Spleen (tissue), 11 donors: ENCODE data around the gene FYN. TPM values are rescaled to one million over a fixed set of nuclear protein-coding genes. Genes with fewer than 3 reads are reported as not detected.
A peak's percentile ranks its signal among the peaks of the same experiment; 100 is the strongest.

Experiments
- DNase-seq: peaks from one replicate; pipeline ENCODE4 v3.0.0-alpha.2; 2020
- H3K27ac ChIP-seq, 8 donors: fragments of 200-600 bp; sonication (generic) in 7 of 8; 1 replicate in 4 of 8; 2 replicates in 4 of 8; pipeline versions ENCODE4 v1.5.0 to v1.8.0; 2016 to 2021; ENCODE audit warnings: inconsistent platforms in 4 of 8, mild to moderate bottlenecking in 4 of 8, moderate library complexity in 1 of 8
- H3K27me3 ChIP-seq, 7 donors: fragments of 200-600 bp; sonication (generic) in 6 of 7; replicated peaks in 1 of 7; 1 replicate in 4 of 7; 2 replicates in 3 of 7; pipeline versions ENCODE4 v1.5.0 to v1.8.0; 2016 to 2021; ENCODE audit warnings: inconsistent platforms in 3 of 7, mild to moderate bottlenecking in 1 of 7
- H3K36me3 ChIP-seq, 6 donors: fragments of 200-600 bp; sonication (generic) in 5 of 6; 1 replicate in 4 of 6; 2 replicates in 2 of 6; pipeline versions ENCODE4 v1.5.0 to v1.8.0; 2016 to 2021; ENCODE audit warnings: inconsistent platforms in 2 of 6
- H3K4me1 ChIP-seq, 6 donors: fragments of 200-600 bp; sonication (generic) in 5 of 6; 1 replicate in 3 of 6; 2 replicates in 3 of 6; pipeline versions ENCODE4 v1.5.0 to v1.8.0; 2016 to 2021; ENCODE audit warnings: inconsistent platforms in 3 of 6
- H3K4me3 ChIP-seq, 8 donors: fragments of 200-600 bp; sonication (generic) in 7 of 8; 1 replicate in 4 of 8; 2 replicates in 4 of 8; pipeline versions ENCODE4 v1.5.0 to v1.8.0; 2016 to 2021; ENCODE audit warnings: inconsistent platforms in 4 of 8, mild to moderate bottlenecking in 4 of 8, moderate library complexity in 2 of 8
- H3K9me3 ChIP-seq, 8 donors: fragments of 200-600 bp; sonication (generic) in 7 of 8; 1 replicate in 4 of 8; 2 replicates in 4 of 8; pipeline versions ENCODE4 v1.5.0 to v1.8.0; 2016 to 2021; ENCODE audit warnings: inconsistent platforms in 4 of 8
- CTCF ChIP-seq, 11 experiments: fragments of 200-600 bp in 7 of 11; fragments of 450-650 bp in 4 of 11; sonication (generic) in 4 of 11; IDR thresholded peaks in 8 of 11; conservative IDR thresholded peaks in 3 of 11; 1 replicate in 7 of 11; 2 replicates in 4 of 11; pipeline versions ENCODE4 v1.4.0 to v1.8.0; 2016 to 2021; ENCODE audit warnings: antibody characterized with exemption in 11 of 11, inconsistent platforms in 4 of 11, mild to moderate bottlenecking in 1 of 11
- POLR2A ChIP-seq, 3 donors: fragments of 450-650 bp; IDR thresholded peaks; one replicate each; pipeline ENCODE4 v1.5.1; 2017; ENCODE audit warnings: antibody characterized with exemption in 3 of 3, mild to moderate bottlenecking in 1 of 3
- POLR2AphosphoS5 ChIP-seq, 3 donors: sonication (generic); formaldehyde crosslinking; IDR thresholded peaks; one replicate each; pipeline ENCODE4 v1.5.1; 2017; ENCODE audit warnings: antibody characterized with exemption in 3 of 3
- WGBS, 5 donors: extraction: QIAGEN DNeasy Blood & Tissue Kit in 3 of 5; methylation state at CpG; one replicate each; pipeline versions ENCODE4 v1.1.5 to v1.1.7; 2013 to 2018; 5-methylcytosine and 5-hydroxymethylcytosine counted together
- intact Hi-C: fragments of 100-400 bp; cut with DNase I; formaldehyde crosslinking; loops from one replicate; pipeline ENCODE4 v1.15.0; 2023; ENCODE audit warnings: low total_unique reads
- polyA plus RNA-seq, 3 donors: library from polyadenylated mRNA; stranded (reverse); fragments of 200-250 nt; gene quantifications; one replicate each; pipeline ENCODE4 v1.2.1, GENCODE V29; 2013
- total RNA-seq, 7 donors: library from RNA; depleted of rRNA in 3 of 7; stranded (reverse); fragments of >200 nt in 3 of 7; fragmentation: NEBNext Ultra II Directional in 4 of 7; extraction: Animal tissue kit (Norgen Biotek cat#: 25700) in 4 of 7; gene quantifications; one replicate each; pipeline versions ENCODE4 v1.1.0 to v1.2.1, GENCODE V29; 2016 to 2021
- donor health status: healthy with polysubstance abuse.
- donor health status: DM: no; HTN: no; CAD: no; lungs with moderate emphysema.
- donor health status: DM: no; HTN: no; CAD: no.
- donor health status: Bipolar disorder and iron deficiency.
- donor health status: healthy.
- donor health status: DM: no; HTN: no; CAD: no.
- donor health status: DM: yes; HTN: yes; CAD: no.

Gene FYN
- total and polyA plus RNA-seq, 10 donors: 56.6 to 409 (median 205) TPM

- DNase-seq: no peak
- Histone ChIP-seq H3K4me1 (peaks cover 0 to 6% (median 0%) of the 10 kb centered on the region in 6 donors), H3K4me3 (no peak overlapping the region), H3K36me3 (peaks cover 4 to 100% (median 51%) of the 10 kb centered on the region in 6 donors), H3K27me3 (no peaks in the 10 kb centered on the region), H3K27ac (no peak overlapping the region), H3K9me3 (no peaks in the 10 kb centered on the region)
- no peak for TF ChIP-seq POLR2AphosphoS5 (IDR thresholded peaks at IDR 0.05)
- TF ChIP-seq CTCF (IDR thresholded peaks at IDR 0.05 in 8 of 11, conservative IDR thresholded peaks at IDR 0.05 in 3 of 11): no peak
- TF ChIP-seq POLR2A (IDR thresholded peaks at IDR 0.05): no peak
- intact Hi-C loops: loop anchor here (10.0 kb wide), 1 partner anchor 464 kb away; no protein-coding TSS in a partner anchor
- WGBS, 5 donors: 90 to 98% (median 96%) methylated on average over 3 of the region's 3 CpGs
These were observed 172.1 kb downstream of the FYN start for GRCh38 chr6:111701146-111701545.

GRCh38 chr6:111700135-111700690 lies 173.0 kb downstream of the FYN start:
- TF ChIP-seq CTCF (IDR thresholded peaks at IDR 0.05 in 8 of 11, conservative IDR thresholded peaks at IDR 0.05 in 3 of 11) (no peak), POLR2AphosphoS5 (IDR thresholded peaks at IDR 0.05) (peak in 2 of 3 donors; percentile 26 to 48)
- 94 to 96% (median 95%) methylated on average over 18 of the region's 18 CpGs for WGBS, 5 donors
- no peak overlapping the region for H3K27ac ChIP-seq
- no peak overlapping the region for H3K4me3 ChIP-seq
- intact Hi-C loops: loop anchor here (10.0 kb wide), 1 partner anchor 465 kb away; no protein-coding TSS in a partner anchor
- H3K36me3 ChIP-seq: peaks cover 4 to 100% (median 55%) of the 10 kb centered on the region in 6 donors
- no peaks in the 10 kb centered on the region for H3K9me3 ChIP-seq
- no peak for DNase-seq
- H3K4me1 ChIP-seq: peaks cover 0 to 6% (median 0%) of the 10 kb centered on the region in 6 donors
- no peaks in the 10 kb centered on the region for H3K27me3 ChIP-seq

GRCh38 chr6:111699123-111699522 lies 174.1 kb downstream of the FYN start:
- peaks cover 0 to 6% (median 0%) of the 10 kb centered on the region in 6 donors for H3K4me1 ChIP-seq
- DNase-seq: no peak
- intact Hi-C loops: no loop called here
- no peak overlapping the region for H3K27ac ChIP-seq
- no peak for TF ChIP-seq CTCF (IDR thresholded peaks at IDR 0.05 in 8 of 11, conservative IDR thresholded peaks at IDR 0.05 in 3 of 11)
- no peak for TF ChIP-seq POLR2A (IDR thresholded peaks at IDR 0.05)
- no peak for TF ChIP-seq POLR2AphosphoS5 (IDR thresholded peaks at IDR 0.05)
- WGBS, 5 donors: 68 to 77% (median 71%) methylated on average over 6 of the region's 6 CpGs
- peaks cover 4 to 100% (median 56%) of the 10 kb centered on the region in 6 donors for H3K36me3 ChIP-seq
- H3K4me3 ChIP-seq: no peak overlapping the region
- H3K27me3 ChIP-seq: no peaks in the 10 kb centered on the region
- no peaks in the 10 kb centered on the region for H3K9me3 ChIP-seq

GRCh38 chr6:111696814-111697213 lies 176.4 kb downstream of the FYN start:
- H3K9me3 ChIP-seq: no peaks in the 10 kb centered on the region
- peaks cover 0 to 100% (median 60%) of the 10 kb centered on the region in 6 donors for H3K36me3 ChIP-seq
- TF ChIP-seq POLR2A (IDR thresholded peaks at IDR 0.05) (no peak), CTCF (IDR thresholded peaks at IDR 0.05 in 8 of 11, conservative IDR thresholded peaks at IDR 0.05 in 3 of 11) (no peak)
- intact Hi-C loops: no loop called here
- no peak overlapping the region for H3K4me3 ChIP-seq
- H3K4me1 ChIP-seq: peaks cover 0 to 9% (median 0%) of the 10 kb centered on the region in 6 donors
- DNase-seq: no peak
- no peaks in the 10 kb centered on the region for H3K27me3 ChIP-seq
- H3K27ac ChIP-seq: no peak overlapping the region
